OCI-LY3 (cell line): ENCODE measurements around the gene ITM2C.

ENCODE experiments used
- H2AFZ ChIP-seq: fragments of 200-600, 300-600 bp; shearing (Covaris generic); 2 replicates; pipeline ENCODE4 v1.6.0; 2014; ENCODE audit warnings: antibody characterized with exemption, low read depth, low read length
- H3K27ac ChIP-seq: fragments of 200-600, 300-600 bp; sonication (generic); 2 replicates; pipeline ENCODE4 v1.5.1; 2014; ENCODE audit warnings: mild to moderate bottlenecking, low read length, moderate library complexity, mixed read lengths
- H3K27me3 ChIP-seq: fragments of 200-600, 300-600 bp; sonication (generic); 2 replicates; pipeline ENCODE4 v1.6.1; 2014; ENCODE audit warnings: low read depth, low read length, mixed read lengths
- H3K36me3 ChIP-seq: fragments of 200-600, 300-600 bp; sonication (generic); replicated peaks from 2 replicates; pipeline ENCODE3; 2014; ENCODE audit warnings: low read depth, low read length, mixed read lengths
- H3K4me1 ChIP-seq: fragments of 300-600, 200-600 bp; sonication (generic); 2 replicates; pipeline ENCODE4 v1.6.1; 2014; ENCODE audit warnings: low read length, mixed read lengths
- H3K4me2 ChIP-seq: fragments of 200-600, 300-600 bp; sonication (generic); 2 replicates; pipeline ENCODE4 v1.6.1; 2014; ENCODE audit warnings: low read length, mixed read lengths
- H3K4me3 ChIP-seq: fragments of 300-600, 200-600 bp; sonication (generic); 2 replicates; pipeline ENCODE4 v1.5.1; 2014; ENCODE audit warnings: antibody characterized with exemption, mild to moderate bottlenecking, low read length, moderate library complexity
- H3K79me2 ChIP-seq: fragments of 300-600, 200-600 bp; shearing (Covaris generic); 2 replicates; pipeline ENCODE4 v1.6.1; 2014; ENCODE audit warnings: mild to moderate bottlenecking, low read length, mixed read lengths
- H3K9ac ChIP-seq: fragments of 300-600, 200-600 bp; shearing (Covaris generic); 2 replicates; pipeline ENCODE4 v1.6.0; 2014; ENCODE audit warnings: mild to moderate bottlenecking, low read length, moderate library complexity
- H3K9me3 ChIP-seq: fragments of 200-600, 300-600 bp; shearing (Covaris generic); 2 replicates; pipeline ENCODE4 v1.6.1; 2014; ENCODE audit warnings: low read length, mixed read lengths; ENCODE audit not compliant: insufficient read depth
- H4K20me1 ChIP-seq: fragments of 200-600, 300-600 bp; sonication (generic); 2 replicates; pipeline ENCODE4 v1.6.1; 2016; ENCODE audit warnings: low read length, mixed read lengths; ENCODE audit not compliant: insufficient read depth
- EZH2phosphoT487 ChIP-seq: fragments of 200-600 bp; shearing (Covaris generic); IDR thresholded peaks from 2 replicates; pipeline ENCODE4 v1.6.1; 2018; ENCODE audit warnings: antibody characterized with exemption, mixed run types, low read depth
- TF ChIP-seq, protein P1 (sequence below): fragments of 200-600, 300-600 bp; sonication (generic); IDR thresholded peaks from 2 replicates; pipeline ENCODE4 v1.5.1; 2014; ENCODE audit warnings: antibody characterized with exemption, low read length, low read depth

The ITM2C gene

DNA sequence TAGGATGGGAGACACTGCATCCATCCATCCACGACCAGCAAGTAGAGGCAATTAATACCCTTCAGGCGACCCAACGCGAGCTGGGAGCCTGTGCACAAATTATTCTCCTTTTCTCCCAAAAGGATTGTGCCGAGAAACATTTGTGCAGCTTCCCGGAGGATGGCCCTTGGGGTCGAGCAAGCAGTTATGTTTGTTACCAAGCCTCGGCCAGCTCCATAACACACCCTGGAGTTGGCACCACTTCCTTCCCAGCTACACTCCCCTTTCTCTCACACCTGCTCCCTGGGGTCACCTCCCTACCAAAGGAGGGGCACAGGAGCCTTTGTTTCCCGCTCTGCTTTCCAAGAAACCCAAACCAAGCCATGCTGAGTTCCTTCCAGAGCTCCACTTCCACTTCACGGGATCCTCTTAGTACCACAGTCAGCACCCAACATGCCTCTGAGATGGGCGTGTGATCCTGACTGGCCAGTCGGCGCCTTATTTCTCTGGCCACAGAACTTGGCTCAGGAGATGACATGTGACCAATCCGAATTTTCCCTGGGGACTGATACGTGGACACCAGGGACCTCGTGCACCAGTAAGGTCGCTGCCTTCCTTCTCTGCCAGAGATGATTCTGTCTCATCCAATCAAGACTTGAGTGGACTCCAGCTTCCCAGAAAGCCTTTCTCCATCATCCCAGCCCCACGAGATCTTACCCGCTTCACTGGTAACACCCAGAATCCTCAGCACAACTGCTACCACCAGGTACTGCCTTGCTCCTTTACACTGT, 31.8 kb downstream of the ITM2C start:
- H3K4me2 ChIP-seq = no peak overlapping the region
- no peaks in the 10 kb centered on the region for H3K27me3 ChIP-seq
- peaks cover 86% of the 10 kb centered on the region for H3K4me1 ChIP-seq
- H3K36me3 ChIP-seq = peaks cover 3% of the 10 kb centered on the region
- no peak overlapping the region for H2AFZ ChIP-seq
- H3K27ac ChIP-seq = no peak overlapping the region
- H3K9ac ChIP-seq = no peak overlapping the region
- H3K9me3 ChIP-seq = no peaks in the 10 kb centered on the region
- H4K20me1 ChIP-seq = no peaks in the 10 kb centered on the region
- no peaks in the 10 kb centered on the region; the same call in 1 of the 2 replicates for H3K79me2 ChIP-seq
- TF ChIP-seq, protein P1, sequence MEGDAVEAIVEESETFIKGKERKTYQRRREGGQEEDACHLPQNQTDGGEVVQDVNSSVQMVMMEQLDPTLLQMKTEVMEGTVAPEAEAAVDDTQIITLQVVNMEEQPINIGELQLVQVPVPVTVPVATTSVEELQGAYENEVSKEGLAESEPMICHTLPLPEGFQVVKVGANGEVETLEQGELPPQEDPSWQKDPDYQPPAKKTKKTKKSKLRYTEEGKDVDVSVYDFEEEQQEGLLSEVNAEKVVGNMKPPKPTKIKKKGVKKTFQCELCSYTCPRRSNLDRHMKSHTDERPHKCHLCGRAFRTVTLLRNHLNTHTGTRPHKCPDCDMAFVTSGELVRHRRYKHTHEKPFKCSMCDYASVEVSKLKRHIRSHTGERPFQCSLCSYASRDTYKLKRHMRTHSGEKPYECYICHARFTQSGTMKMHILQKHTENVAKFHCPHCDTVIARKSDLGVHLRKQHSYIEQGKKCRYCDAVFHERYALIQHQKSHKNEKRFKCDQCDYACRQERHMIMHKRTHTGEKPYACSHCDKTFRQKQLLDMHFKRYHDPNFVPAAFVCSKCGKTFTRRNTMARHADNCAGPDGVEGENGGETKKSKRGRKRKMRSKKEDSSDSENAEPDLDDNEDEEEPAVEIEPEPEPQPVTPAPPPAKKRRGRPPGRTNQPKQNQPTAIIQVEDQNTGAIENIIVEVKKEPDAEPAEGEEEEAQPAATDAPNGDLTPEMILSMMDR = no peak
- no peak for TF ChIP-seq EZH2phosphoT487
- H3K4me3 ChIP-seq = no peak overlapping the region

DNA sequence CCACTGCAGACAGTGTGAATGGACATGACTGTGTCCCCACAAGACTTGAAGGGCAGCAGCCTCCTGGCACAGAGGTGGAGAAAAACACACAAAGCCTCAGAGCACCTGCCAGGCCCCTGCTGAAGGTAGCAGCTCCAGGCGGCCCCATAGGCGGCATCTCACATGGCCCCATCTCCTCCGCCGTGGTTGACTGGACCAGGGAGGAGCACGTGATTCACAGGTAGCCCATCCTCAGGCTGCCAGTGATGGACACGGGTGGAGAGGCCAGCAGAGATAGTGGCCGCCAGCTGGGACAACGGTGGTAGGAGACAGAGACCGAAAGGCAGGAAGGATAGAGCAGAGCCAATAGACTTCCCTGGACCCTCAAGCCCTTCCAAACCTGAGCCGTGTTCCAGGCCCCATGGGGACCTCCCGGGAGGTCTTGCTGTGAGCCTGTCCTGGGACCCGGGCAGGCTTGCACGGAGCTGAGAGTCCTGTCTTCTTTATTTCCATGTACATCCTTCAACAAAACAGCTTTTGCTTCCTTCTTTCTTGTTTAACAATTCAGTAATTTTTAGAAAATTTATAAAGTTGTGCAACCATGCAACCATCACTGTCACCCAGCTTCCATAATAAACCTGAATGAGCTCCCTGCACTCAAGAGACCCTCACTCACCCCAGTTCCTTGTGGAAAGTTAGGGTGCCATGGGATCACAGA, 33.4 kb downstream of the ITM2C start:
- H3K27me3 ChIP-seq = no peaks in the 10 kb centered on the region
- no peak overlapping the region for H3K9ac ChIP-seq
- H3K4me1 ChIP-seq = peaks cover 80% of the 10 kb centered on the region
- H3K27ac ChIP-seq = no peak overlapping the region
- H3K36me3 ChIP-seq = no peaks in the 10 kb centered on the region
- H4K20me1 ChIP-seq = no peaks in the 10 kb centered on the region
- no peaks in the 10 kb centered on the region for H3K9me3 ChIP-seq
- no peak overlapping the region for H3K4me3 ChIP-seq
- H3K79me2 ChIP-seq = no peaks in the 10 kb centered on the region
- TF ChIP-seq, protein P1 = no peak
- TF ChIP-seq EZH2phosphoT487 = no peak
- H2AFZ ChIP-seq = no peak overlapping the region
- no peak overlapping the region for H3K4me2 ChIP-seq

DNA sequence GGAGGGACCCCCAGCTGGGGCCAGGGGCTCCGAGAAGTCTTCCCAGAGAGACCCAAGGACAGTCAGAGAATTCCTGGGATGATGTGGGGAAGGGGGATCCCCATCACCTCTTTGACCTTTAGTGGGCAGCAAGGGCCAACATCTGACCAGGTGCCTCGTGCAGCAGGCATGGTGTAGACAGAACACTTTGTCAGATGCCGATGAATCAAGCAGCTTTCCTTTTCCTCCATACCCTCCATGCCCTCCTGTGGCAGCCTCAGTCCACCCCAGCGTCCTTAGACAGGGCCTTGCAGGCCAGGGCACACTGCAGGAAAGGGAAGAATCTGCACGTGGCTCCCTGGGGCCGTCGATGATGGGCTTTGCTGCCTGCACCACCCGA, 34.0 kb downstream of the ITM2C start:
- TF ChIP-seq, protein P1 = no peak
- no peak for TF ChIP-seq EZH2phosphoT487
- Histone ChIP-seq H3K4me3 (no peak overlapping the region), H3K27me3 (no peaks in the 10 kb centered on the region), H3K4me2 (no peak overlapping the region), H3K9me3 (no peaks in the 10 kb centered on the region), H3K79me2 (no peaks in the 10 kb centered on the region), H3K9ac (no peak overlapping the region), H4K20me1 (no peaks in the 10 kb centered on the region), H3K4me1 (peaks cover 75% of the 10 kb centered on the region), H3K27ac (no peak overlapping the region), H2AFZ (no peak overlapping the region), H3K36me3 (no peaks in the 10 kb centered on the region)

DNA sequence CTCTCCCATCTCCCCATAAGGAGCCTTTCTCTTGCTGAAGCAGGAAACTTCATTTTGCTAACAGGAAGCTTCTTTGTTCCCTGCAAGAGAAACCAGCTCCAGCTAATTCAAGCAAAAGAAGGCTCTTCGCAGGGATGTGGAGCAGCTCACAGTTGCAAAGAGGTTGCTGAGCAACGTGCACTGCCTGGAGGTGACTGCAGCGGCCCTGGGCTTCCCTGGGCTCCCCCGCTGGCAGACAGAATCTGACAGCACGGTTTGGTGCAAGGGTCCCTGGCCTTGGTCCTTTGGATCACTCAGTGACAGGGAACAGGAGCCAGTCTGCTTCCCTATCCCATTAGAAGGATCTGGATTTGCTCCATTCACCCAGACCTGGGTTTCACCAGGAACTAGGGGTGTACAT, 34.5 kb downstream of the ITM2C start:
- Histone ChIP-seq H3K36me3 (no peaks in the 10 kb centered on the region), H3K27ac (no peak overlapping the region), H3K4me1 (peaks cover 69% of the 10 kb centered on the region), H3K9ac (no peak overlapping the region), H3K9me3 (no peaks in the 10 kb centered on the region), H4K20me1 (no peaks in the 10 kb centered on the region), H3K27me3 (no peaks in the 10 kb centered on the region), H3K4me2 (peak overlapping the region; percentile 46; the same call in 1 of the 2 replicates), H3K4me3 (no peak overlapping the region), H2AFZ (no peak overlapping the region), H3K79me2 (no peaks in the 10 kb centered on the region)
- TF ChIP-seq, protein P1 = no peak
- no peak for TF ChIP-seq EZH2phosphoT487
